Stomach (tissue), 4 donors: ENCODE data around the gene HCFC1R1.

Experiments used
- EP300 ChIP-seq: sonication (generic); formaldehyde crosslinking; IDR thresholded peaks from one replicate; pipeline ENCODE4 v1.6.1; 2017; ENCODE audit warnings: antibody characterized with exemption
- POLR2A ChIP-seq, 4 donors: fragments of 450-650 bp; IDR thresholded peaks; one replicate each; pipeline ENCODE4 v1.6.1; 2016; ENCODE audit warnings: antibody characterized with exemption in 4 of 4, control low read depth in 2 of 4, mild to moderate bottlenecking in 1 of 4, moderate library complexity in 1 of 4
- POLR2AphosphoS5 ChIP-seq, 3 donors: sonication (generic); formaldehyde crosslinking; IDR thresholded peaks; one replicate each; pipeline ENCODE4 v1.6.1; 2016; ENCODE audit warnings: antibody characterized with exemption in 3 of 3

DNA sequence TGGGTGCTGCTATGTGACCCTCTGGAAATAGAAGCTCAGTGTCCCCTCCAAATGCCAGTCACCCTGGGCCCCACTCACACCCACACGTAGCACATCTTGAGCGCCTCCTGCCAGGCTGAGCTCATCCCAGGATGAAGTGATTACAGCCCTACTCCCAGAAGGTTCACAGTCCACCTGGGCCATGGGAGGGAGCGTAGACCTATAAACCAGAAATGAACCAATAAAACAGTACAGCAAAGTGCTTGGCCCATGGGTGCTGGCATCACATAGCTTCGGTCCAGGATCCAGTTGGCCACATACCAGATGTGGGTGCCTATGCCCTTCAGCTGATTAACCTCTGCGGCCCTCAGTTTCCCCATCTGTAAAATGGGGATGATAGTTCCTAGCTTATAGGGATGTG lies 15.2 kb upstream of the HCFC1R1 start:
- TF ChIP-seq EP300 (no peak), POLR2AphosphoS5 (IDR thresholded peaks at IDR 0.05) (no peak), POLR2A (IDR thresholded peaks at IDR 0.05) (no peak)
